Prostate gland (tissue), 2 donors: ENCODE results near the gene SH3PXD2A. TPM values are rescaled to one million over a fixed set of nuclear protein-coding genes. Genes with fewer than 3 reads are reported as not detected.

Experiments used
- DNase-seq: peaks from one replicate; pipeline ENCODE4 v3.0.0-alpha.2; 2019; ENCODE audit warnings: low spot score
- H3K27ac ChIP-seq, 2 donors: fragments of 200-600 bp; sonication (generic); 2 replicates each; pipeline ENCODE4 v1.5.1; 2017 to 2019
- H3K27me3 ChIP-seq: fragments of 200-600 bp; sonication (generic); replicated peaks from 2 replicates; pipeline ENCODE4 v1.5.1; 2019; ENCODE audit not compliant: insufficient read depth
- H3K36me3 ChIP-seq, 2 donors: fragments of 200-600 bp; sonication (generic); 1 replicate in 1 of 2; 2 replicates in 1 of 2; pipeline versions ENCODE4 v1.5.1 to v1.8.1; 2017 to 2019
- H3K4me1 ChIP-seq: fragments of 200-600 bp; sonication (generic); replicated peaks from 2 replicates; pipeline ENCODE4 v1.5.1; 2019
- H3K4me3 ChIP-seq, 2 donors: fragments of 200-600 bp; sonication (generic); 2 replicates each; pipeline ENCODE4 v1.5.1; 2017 to 2019
- H3K9me3 ChIP-seq: fragments of 200-600 bp; sonication (generic); 2 replicates; pipeline ENCODE4 v1.5.1; 2017
- CTCF ChIP-seq, 4 experiments: fragments of 200-600 bp in 2 of 4; fragments of 450-650 bp in 2 of 4; sonication (generic) in 2 of 4; IDR thresholded peaks; 1 replicate in 3 of 4; 2 replicates in 1 of 4; pipeline ENCODE4 v1.5.1; 2016 to 2019; ENCODE audit warnings: antibody characterized with exemption in 4 of 4, mild to moderate bottlenecking in 2 of 4, moderate library complexity in 2 of 4
- POLR2A ChIP-seq: fragments of 450-650 bp; IDR thresholded peaks from one replicate; pipeline ENCODE4 v1.6.1; 2016; ENCODE audit warnings: antibody characterized with exemption, mild to moderate bottlenecking
- POLR2AphosphoS5 ChIP-seq: sonication (generic); formaldehyde crosslinking; IDR thresholded peaks from one replicate; pipeline ENCODE4 v1.6.1; 2017; ENCODE audit warnings: antibody characterized with exemption
- WGBS: methylation state at CpG from one replicate; pipeline ENCODE4 v1.1.5; 2018; 5-methylcytosine and 5-hydroxymethylcytosine counted together
- intact Hi-C: fragments of 100-400 bp; cut with DNase I; formaldehyde crosslinking; loops from one replicate; pipeline ENCODE4 v1.14.2; 2022
- total RNA-seq, 2 donors: library from RNA; depleted of rRNA; stranded (reverse); fragments of >200 nt; gene quantifications; one replicate each; pipeline ENCODE4 v1.1.0, GENCODE V29; 2016

Gene SH3PXD2A
- total RNA-seq, 2 donors from 2014 or later = 14.2 to 26.4 TPM

- H3K4me1 ChIP-seq = no peaks in the 10 kb centered on the region
- H3K36me3 ChIP-seq = no peaks in the 10 kb centered on the region
- no peak overlapping the region for H3K4me3 ChIP-seq
- no peak for DNase-seq
- H3K27me3 ChIP-seq = no peaks in the 10 kb centered on the region
- WGBS = 97% methylated on average over 10 of the region's 10 CpGs
- no peak overlapping the region for H3K27ac ChIP-seq
- TF ChIP-seq CTCF (IDR thresholded peaks at IDR 0.05) (no peak), POLR2AphosphoS5 (no peak), POLR2A (no peak)
- H3K9me3 ChIP-seq = no peaks in the 10 kb centered on the region
- intact Hi-C loops = no loop called here
Measured at GRCh38 chr10:103557455-103557854, 297.9 kb downstream of the SH3PXD2A start.

- TF ChIP-seq CTCF (IDR thresholded peaks at IDR 0.05) = no peak
- TF ChIP-seq POLR2A = no peak
- TF ChIP-seq POLR2AphosphoS5 = no peak
- intact Hi-C loops = no loop called here
- no peaks in the 10 kb centered on the region for H3K4me1 ChIP-seq
- no peak for DNase-seq
- no peaks in the 10 kb centered on the region for H3K36me3 ChIP-seq
- H3K27me3 ChIP-seq = no peaks in the 10 kb centered on the region
- H3K4me3 ChIP-seq = no peak overlapping the region
- H3K27ac ChIP-seq = no peak overlapping the region
- H3K9me3 ChIP-seq = no peaks in the 10 kb centered on the region
- WGBS = 91% methylated on average over 12 of the region's 12 CpGs
Measured at GRCh38 chr10:103556383-103557007, 298.9 kb downstream of the SH3PXD2A start.

GRCh38 chr10:103555712-103556111, 299.7 kb downstream of the SH3PXD2A start:
- 47% methylated on average over 11 of the region's 11 CpGs for WGBS
- no peaks in the 10 kb centered on the region for H3K9me3 ChIP-seq
- H3K27me3 ChIP-seq = no peaks in the 10 kb centered on the region
- H3K27ac ChIP-seq = no peak overlapping the region
- H3K4me3 ChIP-seq = peak overlapping the region in 1 of 2 donors; percentile 35
- intact Hi-C loops = no loop called here
- DNase-seq = no peak
- no peaks in the 10 kb centered on the region for H3K4me1 ChIP-seq
- no peak for TF ChIP-seq POLR2A
- no peak for TF ChIP-seq CTCF (IDR thresholded peaks at IDR 0.05)
- no peak for TF ChIP-seq POLR2AphosphoS5
- H3K36me3 ChIP-seq = no peaks in the 10 kb centered on the region

GRCh38 chr10:103555325-103555649, 300.1 kb downstream of the SH3PXD2A start:
- intact Hi-C loops = no loop called here
- Histone ChIP-seq H3K36me3 (no peaks in the 10 kb centered on the region), H3K9me3 (no peaks in the 10 kb centered on the region), H3K27ac (no peak overlapping the region), H3K4me3 (peak overlapping the region; percentile 34 to 35), H3K27me3 (no peaks in the 10 kb centered on the region), H3K4me1 (no peaks in the 10 kb centered on the region)
- TF ChIP-seq POLR2A (no peak), POLR2AphosphoS5 (no peak), CTCF (IDR thresholded peaks at IDR 0.05) (no peak)
- no peak for DNase-seq
- WGBS = 5% methylated on average over 18 of the region's 18 CpGs
